Gastrocnemius medialis (tissue), 4 donors: ENCODE data around the gene GPRIN2.

Source experiments
- POLR2A ChIP-seq, 2 donors: fragments of 450-650 bp; IDR thresholded peaks; one replicate each; pipeline ENCODE4 v1.6.1; 2017; ENCODE audit warnings: antibody characterized with exemption in 2 of 2, mild to moderate bottlenecking in 2 of 2, moderate library complexity in 2 of 2
- TF ChIP-seq, protein P1 (sequence below), 5 experiments: fragments of 450-650 bp in 3 of 5; fragments of 200-600 bp in 2 of 5; sonication (generic) in 2 of 5; IDR thresholded peaks in 4 of 5; conservative IDR thresholded peaks in 1 of 5; 1 replicate in 4 of 5; 2 replicates in 1 of 5; pipeline ENCODE4 v1.5.1; 2016 to 2019; ENCODE audit warnings: antibody characterized with exemption in 5 of 5, mild to moderate bottlenecking in 3 of 5, moderate library complexity in 3 of 5

DNA sequence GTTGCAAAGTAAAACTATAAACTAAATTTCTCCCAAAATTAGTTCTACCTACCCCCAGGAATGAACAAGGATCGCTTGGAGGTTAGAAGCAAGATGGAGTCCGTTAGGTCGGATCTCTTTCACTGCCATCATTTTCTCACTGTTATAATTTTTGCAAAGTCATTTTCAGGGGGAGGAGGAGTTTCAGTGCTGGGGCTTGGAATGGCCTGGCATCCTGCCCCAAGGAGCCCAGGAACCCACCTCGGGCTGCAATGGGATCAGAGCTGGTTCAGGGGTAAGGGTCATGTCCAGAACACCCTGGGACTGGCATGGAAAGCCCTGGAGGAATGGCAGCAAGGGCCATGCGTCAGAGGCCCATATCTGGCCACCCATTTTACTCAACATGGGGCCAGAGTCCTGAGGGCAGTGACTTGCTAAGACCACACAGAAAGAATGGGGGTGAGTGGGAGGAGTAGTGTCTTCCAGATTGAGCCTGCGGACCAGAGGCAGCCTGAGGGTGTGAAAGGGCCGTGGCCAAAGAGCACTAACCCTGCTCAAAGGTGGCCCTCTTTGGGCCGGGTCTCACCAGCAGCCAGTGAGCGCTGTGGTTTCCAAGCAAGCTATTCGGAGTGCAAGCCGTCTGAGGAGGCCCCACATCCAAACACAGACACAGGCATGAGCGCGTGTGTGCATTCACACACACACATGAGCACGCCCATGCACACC is 31.8 kb downstream of the GPRIN2 start:
- no peak for TF ChIP-seq POLR2A (IDR thresholded peaks at IDR 0.05)
- TF ChIP-seq, protein P1, sequence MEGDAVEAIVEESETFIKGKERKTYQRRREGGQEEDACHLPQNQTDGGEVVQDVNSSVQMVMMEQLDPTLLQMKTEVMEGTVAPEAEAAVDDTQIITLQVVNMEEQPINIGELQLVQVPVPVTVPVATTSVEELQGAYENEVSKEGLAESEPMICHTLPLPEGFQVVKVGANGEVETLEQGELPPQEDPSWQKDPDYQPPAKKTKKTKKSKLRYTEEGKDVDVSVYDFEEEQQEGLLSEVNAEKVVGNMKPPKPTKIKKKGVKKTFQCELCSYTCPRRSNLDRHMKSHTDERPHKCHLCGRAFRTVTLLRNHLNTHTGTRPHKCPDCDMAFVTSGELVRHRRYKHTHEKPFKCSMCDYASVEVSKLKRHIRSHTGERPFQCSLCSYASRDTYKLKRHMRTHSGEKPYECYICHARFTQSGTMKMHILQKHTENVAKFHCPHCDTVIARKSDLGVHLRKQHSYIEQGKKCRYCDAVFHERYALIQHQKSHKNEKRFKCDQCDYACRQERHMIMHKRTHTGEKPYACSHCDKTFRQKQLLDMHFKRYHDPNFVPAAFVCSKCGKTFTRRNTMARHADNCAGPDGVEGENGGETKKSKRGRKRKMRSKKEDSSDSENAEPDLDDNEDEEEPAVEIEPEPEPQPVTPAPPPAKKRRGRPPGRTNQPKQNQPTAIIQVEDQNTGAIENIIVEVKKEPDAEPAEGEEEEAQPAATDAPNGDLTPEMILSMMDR (IDR thresholded peaks at IDR 0.05 in 4 of 5, conservative IDR thresholded peaks at IDR 0.05 in 1 of 5) = no peak
